Common myeloid progenitor, CD34-positive (primary cell): ENCODE results near the gene IKBKE.

Experiments used
- CTCF ChIA-PET: fragments of 350-600 bp; sonication (Branson Sonifier 250); formaldehyde crosslinking; loops from one replicate; lab custom pipeline; 2021; ENCODE audit warnings: antibody characterized with exemption; lab: Charles Lee
- POLR2A ChIA-PET: fragments of 350-600 bp; sonication (Branson Sonifier 250); formaldehyde crosslinking; loops from one replicate; lab custom pipeline; 2021; ENCODE audit warnings: antibody characterized with exemption; lab: Charles Lee
- DNase-seq, 3 donors: peaks; one replicate each; pipeline versions ENCODE4 v3.0.0 to v3.0.0-alpha.2; 2013
- H3K27ac ChIP-seq, 2 experiments: 1 replicate in 1 of 2; 2 replicates in 1 of 2; pipeline ENCODE4 v1.7.0; 2013; ENCODE audit warnings: inconsistent platforms in 2 of 2, low read length in 2 of 2, mild to moderate bottlenecking in 2 of 2, low read depth in 1 of 2, moderate library complexity in 1 of 2; ENCODE audit not compliant: severe bottlenecking in 2 of 2, insufficient read depth in 1 of 2, poor library complexity in 1 of 2
- H3K27me3 ChIP-seq, 5 experiments: replicated peaks in 2 of 5; 1 replicate in 3 of 5; 2 replicates in 2 of 5; pipeline versions ENCODE4 v1.6.1 to v1.7.0; 2013; ENCODE audit warnings: low read length in 4 of 5, mild to moderate bottlenecking in 2 of 5, moderate library complexity in 2 of 5, inconsistent platforms in 1 of 5; ENCODE audit not compliant: insufficient read depth in 5 of 5, control insufficient read depth in 4 of 5
- H3K36me3 ChIP-seq, 4 experiments: 1 replicate in 2 of 4; 2 replicates in 2 of 4; pipeline versions ENCODE4 v1.6.1 to v1.7.0; 2013; ENCODE audit warnings: low read length in 3 of 4, control low read depth in 1 of 4, mild to moderate bottlenecking in 1 of 4; ENCODE audit not compliant: control insufficient read depth in 4 of 4, insufficient read depth in 4 of 4
- H3K4me1 ChIP-seq, 4 experiments: 1 replicate in 3 of 4; 2 replicates in 1 of 4; pipeline versions ENCODE4 v1.6.1 to v1.7.1; 2013; ENCODE audit warnings: low read length in 3 of 4, mild to moderate bottlenecking in 3 of 4, control low read depth in 1 of 4, inconsistent platforms in 1 of 4, moderate library complexity in 1 of 4; ENCODE audit not compliant: control insufficient read depth in 4 of 4, insufficient read depth in 4 of 4; ENCODE audit errors: control extremely low read depth in 1 of 4
- H3K4me3 ChIP-seq, 7 experiments: 1 replicate in 4 of 7; 2 replicates in 3 of 7; pipeline versions ENCODE4 v1.5.1 to v1.7.0; 2013; ENCODE audit warnings: mild to moderate bottlenecking in 7 of 7, low read length in 6 of 7, moderate library complexity in 6 of 7, inconsistent platforms in 2 of 7, low read depth in 2 of 7, control low read depth in 1 of 7; ENCODE audit not compliant: insufficient read depth in 4 of 7, control insufficient read depth in 1 of 7; ENCODE audit errors: extremely low read depth in 1 of 7
- H3K9me3 ChIP-seq, 5 experiments: 1 replicate in 4 of 5; 2 replicates in 1 of 5; pipeline versions ENCODE4 v1.6.1 to v1.7.1; 2013; ENCODE audit warnings: low read length in 4 of 5, mild to moderate bottlenecking in 2 of 5, inconsistent platforms in 1 of 5, low read depth in 1 of 5, moderate library complexity in 1 of 5; ENCODE audit not compliant: control insufficient read depth in 4 of 5, insufficient read depth in 2 of 5; ENCODE audit errors: control extremely low read depth in 1 of 5
- WGBS: methylation state at CpG from one replicate; pipeline ENCODE4 v1.1.5; 2013; ENCODE audit not compliant: insufficient coverage; 5-methylcytosine and 5-hydroxymethylcytosine counted together

Gene IKBKE

GRCh38 chr1:206496131-206496793 lies 26.0 kb downstream of the IKBKE start:
- ChIA-PET POLR2A (no interaction called here), CTCF (interaction anchor here (0.7 to 6.5 kb wide), 16 partner anchors 11 to 715 kb away, joined by 3 to 60 read pairs (median 5); partner anchors contain the start of genes IKBKE and RASSF5)
- no peak for DNase-seq
- Histone ChIP-seq H3K9me3 (no peaks in the 10 kb centered on the region), H3K27me3 (no peaks in the 10 kb centered on the region), H3K36me3 (peaks cover 9 to 76% (median 41%) of the 10 kb centered on the region in 4 experiments), H3K27ac (no peak overlapping the region), H3K4me3 (no peak overlapping the region), H3K4me1 (peaks cover 4 to 19% (median 15%) of the 10 kb centered on the region in 4 experiments)
- WGBS, result 34% methylated on average over 5 of the region's 6 CpGs

GRCh38 chr1:206497363-206497762 lies 27.1 kb downstream of the IKBKE start:
- H3K9me3 ChIP-seq, result no peaks in the 10 kb centered on the region
- peaks cover 4 to 19% (median 15%) of the 10 kb centered on the region in 4 experiments for H3K4me1 ChIP-seq
- ChIA-PET POLR2A (interaction anchor here (0.6 kb wide), 1 partner anchor 12 kb away, joined by 3 read pairs; no protein-coding TSS in a partner anchor), CTCF (interaction anchor here (0.6 to 6.5 kb wide), 6 partner anchors 9 to 87 kb away, joined by 3 to 60 read pairs (median 4); partner anchors contain the start of gene IKBKE)
- H3K27ac ChIP-seq, result no peak overlapping the region
- WGBS, result 100% methylated on average over 1 of the region's 4 CpGs
- no peaks in the 10 kb centered on the region for H3K27me3 ChIP-seq
- DNase-seq, result no peak
- H3K4me3 ChIP-seq, result no peak overlapping the region
- peaks cover 2 to 65% (median 30%) of the 10 kb centered on the region in 4 experiments for H3K36me3 ChIP-seq

- no peak overlapping the region for H3K27ac ChIP-seq
These were observed 27.5 kb downstream of the IKBKE start for GRCh38 chr1:206497774-206498173.

GRCh38 chr1:206498685-206499084 lies 28.4 kb downstream of the IKBKE start:
- no peak overlapping the region for H3K4me3 ChIP-seq
- DNase-seq, result no peak
- no peaks in the 10 kb centered on the region for H3K9me3 ChIP-seq
- no peaks in the 10 kb centered on the region for H3K27me3 ChIP-seq
- WGBS, result 94% methylated on average over 2 of the region's 2 CpGs
- H3K36me3 ChIP-seq, result peaks cover 0 to 53% (median 23%) of the 10 kb centered on the region in 4 experiments
- ChIA-PET CTCF (interaction anchor here (1.1 to 6.5 kb wide), 6 partner anchors 9 to 86 kb away, joined by 3 to 60 read pairs (median 5); partner anchors contain the start of gene IKBKE), POLR2A (no interaction called here)
- no peak overlapping the region for H3K27ac ChIP-seq
- peaks cover 4 to 24% (median 16%) of the 10 kb centered on the region in 4 experiments for H3K4me1 ChIP-seq

More at GRCh38 chr1:206497774-206498173, 27.5 kb downstream of the IKBKE start:
- DNase-seq, result no peak
- no peaks in the 10 kb centered on the region for H3K9me3 ChIP-seq
- 91% methylated on average over 2 of the region's 3 CpGs for WGBS
- H3K36me3 ChIP-seq, result peaks cover 0 to 61% (median 27%) of the 10 kb centered on the region in 4 experiments
- ChIA-PET POLR2A (interaction anchor here (0.6 kb wide), 1 partner anchor 12 kb away, joined by 3 read pairs; no protein-coding TSS in a partner anchor), CTCF (interaction anchor here (0.6 to 6.5 kb wide), 7 partner anchors 8 to 87 kb away, joined by 3 to 60 read pairs (median 4); partner anchors contain the start of gene IKBKE)
- H3K4me3 ChIP-seq, result no peak overlapping the region
- H3K27me3 ChIP-seq, result no peaks in the 10 kb centered on the region
- H3K4me1 ChIP-seq, result peaks cover 4 to 19% (median 16%) of the 10 kb centered on the region in 4 experiments

- POLR2A ChIA-PET, result no interaction called here
- DNase-seq, result no peak
- peaks cover 4 to 35% (median 17%) of the 10 kb centered on the region in 4 experiments for H3K4me1 ChIP-seq
- H3K27me3 ChIP-seq, result peaks cover 0 to 3% (median 0%) of the 10 kb centered on the region in 5 experiments
- CTCF ChIA-PET, result interaction anchor here (1.5 to 6.5 kb wide), 3 partner anchors 18 to 84 kb away, joined by 4 to 60 read pairs (median 5); no protein-coding TSS in a partner anchor
- H3K36me3 ChIP-seq, result peaks cover 0 to 42% (median 17%) of the 10 kb centered on the region in 4 experiments
- no peaks in the 10 kb centered on the region for H3K9me3 ChIP-seq
- H3K27ac ChIP-seq, result no peak overlapping the region
- WGBS, result 100% methylated on average over 1 of the region's 3 CpGs
- H3K4me3 ChIP-seq, result no peak overlapping the region
These were observed 29.8 kb downstream of the IKBKE start for GRCh38 chr1:206500046-206500445.

GRCh38 chr1:206501881-206502280 lies 31.6 kb downstream of the IKBKE start:
- WGBS, result 95% methylated on average over 4 of the region's 5 CpGs
- DNase-seq, result no peak
- ChIA-PET POLR2A (interaction anchor here (0.7 kb wide), 1 partner anchor 12 kb away, joined by 3 read pairs; no protein-coding TSS in a partner anchor), CTCF (interaction anchor here (0.6 to 2.3 kb wide), 3 partner anchors 9 to 100 kb away, joined by 3 to 15 read pairs (median 4); no protein-coding TSS in a partner anchor)
- H3K4me1 ChIP-seq, result peaks cover 0 to 22% (median 8%) of the 10 kb centered on the region in 4 experiments
- peak overlapping the region in 1 of 2 experiments; percentile 46 for H3K27ac ChIP-seq
- H3K36me3 ChIP-seq, result peaks cover 0 to 26% (median 10%) of the 10 kb centered on the region in 4 experiments
- peaks cover 0 to 20% (median 5%) of the 10 kb centered on the region in 5 experiments for H3K27me3 ChIP-seq
- no peaks in the 10 kb centered on the region for H3K9me3 ChIP-seq
- H3K4me3 ChIP-seq, result no peak overlapping the region
